Mammary epithelial cell (primary cell): ENCODE results near the gene DACH2.

Experiments used
- EZH2 ChIP-seq: IDR thresholded peaks from 2 replicates; pipeline ENCODE4 v1.6.1; 2012; ENCODE audit warnings: low read length, inconsistent platforms, borderline replicate concordance
- TF ChIP-seq, protein P1 (sequence below), 2 donors: IDR thresholded peaks in 1 of 2; conservative IDR thresholded peaks in 1 of 2; 2 replicates each; pipeline ENCODE4 v1.5.1; 2011 to 2012; ENCODE audit warnings: inconsistent platforms in 2 of 2, low read length in 2 of 2, mild to moderate bottlenecking in 2 of 2, control low read depth in 1 of 2, low read depth in 1 of 2; ENCODE audit not compliant: insufficient read depth in 1 of 2; ENCODE audit errors: extremely low read depth in 1 of 2

DNA sequence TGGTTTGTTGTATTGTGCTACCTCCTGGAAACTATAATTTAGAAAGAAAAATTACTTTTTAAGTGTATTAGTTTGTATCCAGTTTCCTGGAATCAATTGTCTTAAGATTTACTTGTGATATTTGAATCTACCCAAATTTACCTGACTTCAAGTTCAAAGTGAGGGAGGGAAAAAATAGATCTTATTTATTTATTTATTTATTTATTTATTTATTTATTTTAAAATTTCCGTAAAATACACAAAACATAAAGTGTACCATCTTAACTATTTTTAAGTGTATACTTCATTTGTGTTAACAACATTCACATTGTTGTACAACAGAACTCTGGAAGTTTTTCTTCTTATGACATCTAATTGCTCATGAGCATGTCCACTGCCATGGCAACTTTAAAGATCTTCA, 356.0 kb downstream of the DACH2 start:
- TF ChIP-seq, protein P1, sequence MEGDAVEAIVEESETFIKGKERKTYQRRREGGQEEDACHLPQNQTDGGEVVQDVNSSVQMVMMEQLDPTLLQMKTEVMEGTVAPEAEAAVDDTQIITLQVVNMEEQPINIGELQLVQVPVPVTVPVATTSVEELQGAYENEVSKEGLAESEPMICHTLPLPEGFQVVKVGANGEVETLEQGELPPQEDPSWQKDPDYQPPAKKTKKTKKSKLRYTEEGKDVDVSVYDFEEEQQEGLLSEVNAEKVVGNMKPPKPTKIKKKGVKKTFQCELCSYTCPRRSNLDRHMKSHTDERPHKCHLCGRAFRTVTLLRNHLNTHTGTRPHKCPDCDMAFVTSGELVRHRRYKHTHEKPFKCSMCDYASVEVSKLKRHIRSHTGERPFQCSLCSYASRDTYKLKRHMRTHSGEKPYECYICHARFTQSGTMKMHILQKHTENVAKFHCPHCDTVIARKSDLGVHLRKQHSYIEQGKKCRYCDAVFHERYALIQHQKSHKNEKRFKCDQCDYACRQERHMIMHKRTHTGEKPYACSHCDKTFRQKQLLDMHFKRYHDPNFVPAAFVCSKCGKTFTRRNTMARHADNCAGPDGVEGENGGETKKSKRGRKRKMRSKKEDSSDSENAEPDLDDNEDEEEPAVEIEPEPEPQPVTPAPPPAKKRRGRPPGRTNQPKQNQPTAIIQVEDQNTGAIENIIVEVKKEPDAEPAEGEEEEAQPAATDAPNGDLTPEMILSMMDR (conservative IDR thresholded peaks at IDR 0.05 in 1 of 2, IDR thresholded peaks at IDR 0.05 in 1 of 2; ENCODE audit: extremely low read depth in 1 of 2, insufficient read depth in 1 of 2, low read depth in 1 of 2, low read length in 2 of 2) = no peak
- TF ChIP-seq EZH2 = no peak
